Neural cell (in vitro differentiated cells): ENCODE data around the gene AK5. TPM values are rescaled to one million over a fixed set of nuclear protein-coding genes. Genes with fewer than 3 reads are reported as not detected.

ENCODE experiments used
- H2AFZ ChIP-seq: fragments of 200-600, 300-800 bp; sonication (generic), shearing (Covaris generic); 2 replicates; pipeline ENCODE4 v1.6.0; 2014; ENCODE audit warnings: low read depth, mild to moderate bottlenecking, antibody characterized with exemption, low read length, moderate library complexity
- H3F3A ChIP-seq: fragments of 200-600 bp; shearing (Covaris generic); 2 replicates; pipeline ENCODE4 v1.6.1; 2016; ENCODE audit warnings: mild to moderate bottlenecking, moderate library complexity, mixed read lengths, antibody characterized with exemption, low read length; ENCODE audit not compliant: insufficient read depth, poor library complexity, severe bottlenecking
- H3K27ac ChIP-seq: fragments of 200-600, 300-800 bp; sonication (generic), shearing (Covaris generic); 2 replicates; pipeline ENCODE4 v1.5.1; 2014; ENCODE audit warnings: mild to moderate bottlenecking, low read length, moderate library complexity
- H3K27me3 ChIP-seq: fragments of 300-800, 200-600 bp; sonication (generic), shearing (Covaris generic); 2 replicates; pipeline ENCODE4 v1.6.0; 2014; ENCODE audit warnings: mild to moderate bottlenecking, low read depth, low read length, moderate library complexity; ENCODE audit not compliant: insufficient read depth
- H3K36me3 ChIP-seq: fragments of 300-800, 200-600 bp; sonication (generic), shearing (Covaris generic); 2 replicates; pipeline ENCODE4 v1.5.1; 2014; ENCODE audit warnings: mild to moderate bottlenecking, antibody characterized with exemption, low read length, moderate library complexity; ENCODE audit not compliant: insufficient read depth
- H3K4me2 ChIP-seq: fragments of 300-800, 200-600 bp; sonication (generic), shearing (Covaris generic); 2 replicates; pipeline ENCODE4 v1.6.0; 2014; ENCODE audit warnings: mild to moderate bottlenecking, low read length
- H3K4me3 ChIP-seq: fragments of 300-800, 200-600 bp; sonication (generic), shearing (Covaris generic); 2 replicates; pipeline ENCODE4 v1.5.1; 2014; ENCODE audit warnings: mild to moderate bottlenecking, low read length, moderate library complexity
- H3K79me2 ChIP-seq: fragments of 200-600 bp; shearing (Covaris generic); replicated peaks from 2 replicates; pipeline ENCODE4 v1.6.0; 2014; ENCODE audit warnings: mild to moderate bottlenecking, low read length, moderate library complexity; ENCODE audit not compliant: insufficient read depth
- H3K9ac ChIP-seq: fragments of 300-800, 200-600 bp; sonication (generic), shearing (Covaris generic); 2 replicates; pipeline ENCODE4 v1.6.1; 2016; ENCODE audit warnings: mild to moderate bottlenecking, low read length, mixed read lengths
- H3K9me2 ChIP-seq: fragments of 200-600 bp; shearing (Covaris generic); 2 replicates; pipeline ENCODE4 v1.6.1; 2016; ENCODE audit warnings: mild to moderate bottlenecking, low read length, mixed read lengths; ENCODE audit not compliant: insufficient read depth
- H3K9me3 ChIP-seq: fragments of 200-600, 300-800 bp; sonication (generic), shearing (Covaris generic); 2 replicates; pipeline ENCODE4 v1.6.1; 2016; ENCODE audit warnings: mild to moderate bottlenecking, mixed run types, low read length, moderate library complexity, mixed read lengths
- H4K20me1 ChIP-seq: fragments of 200-600 bp; shearing (Covaris generic); 2 replicates; pipeline ENCODE4 v1.6.1; 2016; ENCODE audit warnings: mild to moderate bottlenecking, mixed run types; ENCODE audit not compliant: insufficient read depth
- EP300 ChIP-seq: fragments of 450-650 bp; conservative IDR thresholded peaks from 2 replicates; pipeline ENCODE4 v1.6.1; 2014; ENCODE audit warnings: antibody characterized with exemption, mild to moderate bottlenecking, moderate library complexity; ENCODE audit not compliant: poor library complexity, severe bottlenecking
- EZH2 ChIP-seq: fragments of 200-600, 300-800 bp; shearing (Covaris generic), sonication (generic); IDR thresholded peaks from 2 replicates; pipeline ENCODE4 v1.6.1; 2014; ENCODE audit warnings: antibody characterized with exemption, low read length, borderline replicate concordance, mild to moderate bottlenecking; ENCODE audit not compliant: insufficient read depth, poor library complexity, severe bottlenecking
- MXI1 ChIP-seq: fragments of 450-650 bp; conservative IDR thresholded peaks from 2 replicates; pipeline ENCODE4 v1.6.1; 2014; ENCODE audit warnings: antibody characterized with exemption, mild to moderate bottlenecking; ENCODE audit not compliant: poor library complexity, severe bottlenecking
- POLR2AphosphoS5 ChIP-seq: IDR thresholded peaks from 2 replicates; pipeline ENCODE4 v1.6.1; 2012
- RAD21 ChIP-seq: fragments of 450-650 bp; conservative IDR thresholded peaks from 2 replicates; pipeline ENCODE4 v1.6.1; 2014; ENCODE audit warnings: antibody characterized with exemption, mild to moderate bottlenecking, moderate library complexity
- SMC3 ChIP-seq: fragments of 450-650 bp; conservative IDR thresholded peaks from 2 replicates; pipeline ENCODE4 v1.6.1; 2014; ENCODE audit warnings: antibody characterized with exemption, mild to moderate bottlenecking, moderate library complexity; ENCODE audit not compliant: poor library complexity
- TAF1 ChIP-seq: IDR thresholded peaks from 2 replicates; pipeline ENCODE4 v1.6.1; 2012; ENCODE audit warnings: low read depth
- polyA plus RNA-seq: library from polyadenylated mRNA; depleted of rRNA; stranded (reverse); fragments of >200 nt; gene quantifications from 2 replicates; pipeline ENCODE4 v1.2.3, GENCODE V29; 2014
- TF ChIP-seq, protein P1 (sequence below): IDR thresholded peaks from 2 replicates; pipeline ENCODE4 v1.6.1; 2012; ENCODE audit warnings: borderline replicate concordance
- TF ChIP-seq, protein P2 (sequence below): fragments of 450-650 bp; IDR thresholded peaks from 2 replicates; pipeline ENCODE4 v1.5.1; 2014; ENCODE audit warnings: antibody characterized with exemption, mild to moderate bottlenecking, moderate library complexity; ENCODE audit not compliant: poor library complexity, severe bottlenecking

AK5 gene
- polyA plus RNA-seq, 1 donor from 2014 or later = 7.1 TPM

DNA sequence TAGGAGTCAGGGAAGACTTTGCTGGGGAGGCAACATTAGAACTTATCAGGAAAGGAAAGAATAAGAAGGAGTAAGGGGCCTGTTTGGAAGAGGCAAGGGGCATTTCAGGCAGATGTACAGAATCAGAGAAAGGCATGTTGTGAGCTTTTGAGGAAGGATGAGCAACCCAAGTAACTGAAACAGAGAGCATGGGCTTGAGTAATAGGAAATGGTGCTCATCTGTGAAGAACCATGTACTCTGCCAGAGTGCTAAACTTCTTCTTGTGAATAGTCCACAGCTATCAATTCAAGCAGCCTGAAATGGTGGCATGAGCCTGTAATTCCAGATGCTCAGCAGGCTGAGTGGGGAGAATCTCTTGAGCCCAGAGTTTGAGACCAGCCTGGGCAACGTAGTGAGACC lies 43.4 kb upstream of the AK5 start:
- TF ChIP-seq RAD21 = no peak
- TF ChIP-seq, protein P1, sequence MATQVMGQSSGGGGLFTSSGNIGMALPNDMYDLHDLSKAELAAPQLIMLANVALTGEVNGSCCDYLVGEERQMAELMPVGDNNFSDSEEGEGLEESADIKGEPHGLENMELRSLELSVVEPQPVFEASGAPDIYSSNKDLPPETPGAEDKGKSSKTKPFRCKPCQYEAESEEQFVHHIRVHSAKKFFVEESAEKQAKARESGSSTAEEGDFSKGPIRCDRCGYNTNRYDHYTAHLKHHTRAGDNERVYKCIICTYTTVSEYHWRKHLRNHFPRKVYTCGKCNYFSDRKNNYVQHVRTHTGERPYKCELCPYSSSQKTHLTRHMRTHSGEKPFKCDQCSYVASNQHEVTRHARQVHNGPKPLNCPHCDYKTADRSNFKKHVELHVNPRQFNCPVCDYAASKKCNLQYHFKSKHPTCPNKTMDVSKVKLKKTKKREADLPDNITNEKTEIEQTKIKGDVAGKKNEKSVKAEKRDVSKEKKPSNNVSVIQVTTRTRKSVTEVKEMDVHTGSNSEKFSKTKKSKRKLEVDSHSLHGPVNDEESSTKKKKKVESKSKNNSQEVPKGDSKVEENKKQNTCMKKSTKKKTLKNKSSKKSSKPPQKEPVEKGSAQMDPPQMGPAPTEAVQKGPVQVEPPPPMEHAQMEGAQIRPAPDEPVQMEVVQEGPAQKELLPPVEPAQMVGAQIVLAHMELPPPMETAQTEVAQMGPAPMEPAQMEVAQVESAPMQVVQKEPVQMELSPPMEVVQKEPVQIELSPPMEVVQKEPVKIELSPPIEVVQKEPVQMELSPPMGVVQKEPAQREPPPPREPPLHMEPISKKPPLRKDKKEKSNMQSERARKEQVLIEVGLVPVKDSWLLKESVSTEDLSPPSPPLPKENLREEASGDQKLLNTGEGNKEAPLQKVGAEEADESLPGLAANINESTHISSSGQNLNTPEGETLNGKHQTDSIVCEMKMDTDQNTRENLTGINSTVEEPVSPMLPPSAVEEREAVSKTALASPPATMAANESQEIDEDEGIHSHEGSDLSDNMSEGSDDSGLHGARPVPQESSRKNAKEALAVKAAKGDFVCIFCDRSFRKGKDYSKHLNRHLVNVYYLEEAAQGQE = no peak
- no peak for TF ChIP-seq TAF1
- no peak for TF ChIP-seq EP300
- TF ChIP-seq MXI1 = no peak
- TF ChIP-seq, protein P2, sequence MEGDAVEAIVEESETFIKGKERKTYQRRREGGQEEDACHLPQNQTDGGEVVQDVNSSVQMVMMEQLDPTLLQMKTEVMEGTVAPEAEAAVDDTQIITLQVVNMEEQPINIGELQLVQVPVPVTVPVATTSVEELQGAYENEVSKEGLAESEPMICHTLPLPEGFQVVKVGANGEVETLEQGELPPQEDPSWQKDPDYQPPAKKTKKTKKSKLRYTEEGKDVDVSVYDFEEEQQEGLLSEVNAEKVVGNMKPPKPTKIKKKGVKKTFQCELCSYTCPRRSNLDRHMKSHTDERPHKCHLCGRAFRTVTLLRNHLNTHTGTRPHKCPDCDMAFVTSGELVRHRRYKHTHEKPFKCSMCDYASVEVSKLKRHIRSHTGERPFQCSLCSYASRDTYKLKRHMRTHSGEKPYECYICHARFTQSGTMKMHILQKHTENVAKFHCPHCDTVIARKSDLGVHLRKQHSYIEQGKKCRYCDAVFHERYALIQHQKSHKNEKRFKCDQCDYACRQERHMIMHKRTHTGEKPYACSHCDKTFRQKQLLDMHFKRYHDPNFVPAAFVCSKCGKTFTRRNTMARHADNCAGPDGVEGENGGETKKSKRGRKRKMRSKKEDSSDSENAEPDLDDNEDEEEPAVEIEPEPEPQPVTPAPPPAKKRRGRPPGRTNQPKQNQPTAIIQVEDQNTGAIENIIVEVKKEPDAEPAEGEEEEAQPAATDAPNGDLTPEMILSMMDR = no peak
- TF ChIP-seq EZH2 = no peak
- TF ChIP-seq POLR2AphosphoS5 = no peak
- Histone ChIP-seq H3K9ac (no peak overlapping the region), H3K79me2 (no peaks in the 10 kb centered on the region), H2AFZ (no peak overlapping the region), H3K4me3 (no peak overlapping the region), H3K27ac (no peak overlapping the region), H3K4me2 (no peak overlapping the region), H3K9me2 (no peaks in the 10 kb centered on the region), H4K20me1 (no peaks in the 10 kb centered on the region), H3K27me3 (no peaks in the 10 kb centered on the region), H3F3A (no peaks in the 10 kb centered on the region), H3K9me3 (no peaks in the 10 kb centered on the region), H3K36me3 (no peaks in the 10 kb centered on the region)

DNA sequence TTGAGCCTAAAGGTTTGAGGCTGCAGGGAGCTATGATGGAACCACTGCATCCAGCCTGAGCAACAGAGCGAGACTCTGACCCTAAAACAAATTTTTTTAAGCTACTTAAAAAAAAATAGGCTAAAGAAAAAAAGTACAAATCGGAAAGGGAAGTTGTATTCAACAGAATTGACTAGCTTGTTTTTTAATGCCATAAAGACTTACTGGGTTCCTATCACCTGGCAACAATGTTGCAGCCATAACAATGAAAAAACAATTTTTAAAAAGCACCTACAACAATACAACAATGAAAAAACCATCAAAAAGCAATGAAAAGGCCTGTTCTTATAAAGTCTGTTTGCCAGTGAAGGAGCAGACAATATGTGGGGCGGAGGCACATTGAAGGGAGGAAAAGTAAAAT lies 42.5 kb upstream of the AK5 start:
- no peak overlapping the region for H3K4me2 ChIP-seq
- no peak overlapping the region for H3K27ac ChIP-seq
- no peak overlapping the region for H3K4me3 ChIP-seq
- H3K36me3 ChIP-seq = no peaks in the 10 kb centered on the region
- H3K9me3 ChIP-seq = no peaks in the 10 kb centered on the region
- no peaks in the 10 kb centered on the region for H3F3A ChIP-seq
- no peaks in the 10 kb centered on the region for H3K79me2 ChIP-seq
- no peak for TF ChIP-seq EP300
- no peak for TF ChIP-seq MXI1
- TF ChIP-seq TAF1 = no peak
- TF ChIP-seq, protein P1 = no peak
- TF ChIP-seq, protein P2 = no peak
- no peak for TF ChIP-seq POLR2AphosphoS5
- no peak for TF ChIP-seq EZH2
- no peak for TF ChIP-seq RAD21
- TF ChIP-seq SMC3 = no peak
- H2AFZ ChIP-seq = no peak overlapping the region
- H3K9ac ChIP-seq = no peak overlapping the region
- no peaks in the 10 kb centered on the region for H4K20me1 ChIP-seq
- H3K27me3 ChIP-seq = no peaks in the 10 kb centered on the region
- H3K9me2 ChIP-seq = no peaks in the 10 kb centered on the region
